Measurements from ENCODE around the gene SLFNL1. TPM values are rescaled to one million over a fixed set of nuclear protein-coding genes. Genes with fewer than 3 reads are reported as not detected.

Gene SLFNL1
- total RNA-seq, 1 experiment from 2014 or later: 0.11 TPM

DNA sequence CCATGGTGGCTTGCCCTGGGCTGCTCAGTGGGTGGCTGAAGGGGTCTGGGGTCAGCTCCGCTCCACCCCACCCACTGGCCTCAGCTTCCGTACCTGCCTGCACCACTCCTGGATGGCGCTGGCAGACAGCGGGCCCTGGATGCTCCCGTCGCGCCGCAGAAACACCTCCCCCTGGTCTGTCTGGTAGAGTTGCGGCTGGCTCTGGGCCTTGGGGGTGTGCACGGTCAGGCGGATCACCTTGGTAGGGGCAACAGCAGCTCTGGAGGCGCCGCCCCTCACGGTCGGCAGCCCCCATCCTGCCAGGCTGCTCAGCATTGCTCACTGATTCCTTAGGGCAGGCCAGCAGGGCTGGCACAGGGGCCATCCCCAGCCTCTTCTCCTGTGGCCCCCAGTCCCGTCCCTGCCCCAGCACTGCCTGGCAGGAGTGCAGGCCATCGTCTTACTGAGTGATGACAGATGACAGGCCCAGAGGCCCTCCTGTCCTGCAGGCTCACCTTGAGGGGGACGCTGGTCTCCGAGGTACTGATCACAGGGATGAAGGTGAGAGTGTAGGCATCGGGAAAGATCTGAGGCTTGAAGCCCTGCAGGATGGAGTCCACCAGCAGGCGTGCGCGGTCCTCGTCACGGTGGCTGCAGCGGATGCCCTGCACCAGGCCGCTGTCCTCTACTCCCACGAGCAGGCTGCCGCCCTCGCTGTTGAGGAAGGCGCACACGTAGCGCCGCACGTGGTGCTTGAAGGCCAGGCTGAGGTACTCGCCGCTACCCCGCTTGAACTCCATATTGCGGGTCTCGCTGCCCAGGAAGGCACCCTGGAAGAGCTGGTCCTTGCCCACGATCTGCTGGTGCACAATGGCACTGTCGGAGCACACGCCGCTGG lies 4.1 kb downstream of the SLFNL1 start:
- Histone ChIP-seq H2AFZ (ENCODE audit: low read length) (no peak overlapping the region), H3K79me1 (ENCODE audit: insufficient read depth, low read depth, low read length, poor library complexity, severe bottlenecking) (no peaks in the 10 kb centered on the region), H2AK5ac (ENCODE audit: insufficient read length, low read length) (no peak overlapping the region), H3K4ac (ENCODE audit: low read depth, low read length) (no peak overlapping the region), H3K79me2 (ENCODE audit: insufficient read depth, low read length) (no peaks in the 10 kb centered on the region), H2BK5ac (ENCODE audit: insufficient read length, low read length) (no peak overlapping the region), H2BK120ac (ENCODE audit: low read depth, low read length, poor library complexity, severe bottlenecking) (no peak overlapping the region), H4K91ac (ENCODE audit: insufficient read length, low read depth, low read length) (no peak overlapping the region), H3K56ac (ENCODE audit: insufficient read length, low read depth, low read length) (no peak overlapping the region), H4K8ac (replicated peaks; ENCODE audit: insufficient read length, low read depth, low read length) (no peak overlapping the region), H3K27me3 (ENCODE audit: insufficient read depth, low read length) (no peaks in the 10 kb centered on the region), H2BK20ac (ENCODE audit: low read depth, low read length, poor library complexity, severe bottlenecking) (no peak overlapping the region), H3K4me2 (ENCODE audit: insufficient read depth, insufficient read length, low read length) (no peak overlapping the region), H3K9me3 (ENCODE audit: control insufficient read depth, low read depth, low read length) (no peaks in the 10 kb centered on the region), H3K18ac (ENCODE audit: insufficient read length, low read depth, low read length) (no peak overlapping the region), H3K23me2 (ENCODE audit: insufficient read length, low read depth, low read length, poor library complexity, severe bottlenecking) (no peaks in the 10 kb centered on the region), H4K5ac (ENCODE audit: insufficient read length, low read depth, low read length) (no peak overlapping the region), H3K9ac (ENCODE audit: extremely low read depth, insufficient read length, low read length) (no peak overlapping the region), H2BK12ac (ENCODE audit: insufficient read length, low read depth, low read length) (no peak overlapping the region), H3T11ph (ENCODE audit: low read length) (no peak overlapping the region), H3K14ac (ENCODE audit: insufficient read depth, low read length) (no peak overlapping the region), H3K23ac (ENCODE audit: insufficient read length, low read depth, low read length) (no peak overlapping the region), H4K20me1 (ENCODE audit: control insufficient read depth, insufficient read depth, insufficient read length) (no peaks in the 10 kb centered on the region), H3K4me1 (ENCODE audit: insufficient read depth, low read length) (no peaks in the 10 kb centered on the region), H2BK15ac (ENCODE audit: low read depth, low read length) (no peak overlapping the region), H3K27ac (ENCODE audit: insufficient read length, low read depth, low read length) (no peak overlapping the region)
- WGBS (ENCODE audit: extremely low coverage, insufficient read length, low lambda C conversion rate): no CpG with 5 or more reads among the region's 44 CpGs
- TF ChIP-seq, protein P1, sequence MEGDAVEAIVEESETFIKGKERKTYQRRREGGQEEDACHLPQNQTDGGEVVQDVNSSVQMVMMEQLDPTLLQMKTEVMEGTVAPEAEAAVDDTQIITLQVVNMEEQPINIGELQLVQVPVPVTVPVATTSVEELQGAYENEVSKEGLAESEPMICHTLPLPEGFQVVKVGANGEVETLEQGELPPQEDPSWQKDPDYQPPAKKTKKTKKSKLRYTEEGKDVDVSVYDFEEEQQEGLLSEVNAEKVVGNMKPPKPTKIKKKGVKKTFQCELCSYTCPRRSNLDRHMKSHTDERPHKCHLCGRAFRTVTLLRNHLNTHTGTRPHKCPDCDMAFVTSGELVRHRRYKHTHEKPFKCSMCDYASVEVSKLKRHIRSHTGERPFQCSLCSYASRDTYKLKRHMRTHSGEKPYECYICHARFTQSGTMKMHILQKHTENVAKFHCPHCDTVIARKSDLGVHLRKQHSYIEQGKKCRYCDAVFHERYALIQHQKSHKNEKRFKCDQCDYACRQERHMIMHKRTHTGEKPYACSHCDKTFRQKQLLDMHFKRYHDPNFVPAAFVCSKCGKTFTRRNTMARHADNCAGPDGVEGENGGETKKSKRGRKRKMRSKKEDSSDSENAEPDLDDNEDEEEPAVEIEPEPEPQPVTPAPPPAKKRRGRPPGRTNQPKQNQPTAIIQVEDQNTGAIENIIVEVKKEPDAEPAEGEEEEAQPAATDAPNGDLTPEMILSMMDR (conservative IDR thresholded peaks at IDR 0.05): no peak
- Mint-ChIP-seq H3K27ac (no peak overlapping the region), H3K27me3 (ENCODE audit: low read depth) (peaks cover 5% of the 10 kb centered on the region), H3K4me3 (no peak overlapping the region), H3K36me3 (ENCODE audit: insufficient read depth in 1 of 3, low read depth in 3 of 3) (peaks cover 17 to 59% (median 54%) of the 10 kb centered on the region in 3 experiments; a peak in 6 of 7 replicates), H3K4me1 (peaks cover 8 to 11% of the 10 kb centered on the region in 2 experiments), H3K9me3 (no peaks in the 10 kb centered on the region)
- no peak for DNase-seq

Data from H9 (cell line).